K562 (cell line): ENCODE results near the gene NUFIP1. TPM values are rescaled to one million over a fixed set of nuclear protein-coding genes. Genes with fewer than 3 reads are reported as not detected.

ENCODE experiments used
- ATF6 ChIP-seq: sonication (generic); formaldehyde crosslinking; IDR thresholded peaks from 2 replicates; pipeline ENCODE4 v1.4.0; 2020; ENCODE audit warnings: mild to moderate bottlenecking, missing genetic modification reagents
- ETS2 ChIP-seq: IDR thresholded peaks from 2 replicates; pipeline ENCODE4 v1.6.1; 2016; ENCODE audit warnings: borderline replicate concordance, missing genetic modification characterization, mild to moderate bottlenecking, moderate library complexity, missing compliant biosample characterization; ENCODE audit not compliant: poor library complexity, severe bottlenecking
- FIP1L1 ChIP-seq: fragments of 200-400 bp; formaldehyde crosslinking; IDR thresholded peaks from 2 replicates; pipeline ENCODE4 v1.6.1; 2018; ENCODE audit warnings: mild to moderate bottlenecking, low read depth, low read length; ENCODE audit not compliant: poor library complexity, severe bottlenecking
- HNRNPL ChIP-seq: fragments of 200-400 bp; formaldehyde crosslinking; IDR thresholded peaks from 2 replicates; pipeline ENCODE4 v1.6.1; 2017; ENCODE audit warnings: low read depth, mild to moderate bottlenecking, low read length
- ILF3 ChIP-seq: fragments of 450-650 bp; IDR thresholded peaks from 2 replicates; pipeline ENCODE4 v1.6.1; 2018; ENCODE audit warnings: antibody characterized with exemption, mild to moderate bottlenecking, moderate library complexity, borderline replicate concordance
- JUNB ChIP-seq: fragments of 450-650 bp; formaldehyde crosslinking; conservative IDR thresholded peaks from 2 replicates; pipeline ENCODE4 v1.4.0; 2020; ENCODE audit warnings: mild to moderate bottlenecking
- MEIS2 ChIP-seq: fragments of 450-650 bp; IDR thresholded peaks from 2 replicates; pipeline ENCODE4 v1.6.1; 2014; ENCODE audit warnings: mild to moderate bottlenecking; ENCODE audit not compliant: partially characterized antibody
- SAFB ChIP-seq: fragments of 200-400 bp; formaldehyde crosslinking; IDR thresholded peaks from 2 replicates; pipeline ENCODE4 v1.6.1; 2017; ENCODE audit warnings: low read depth, low read length, borderline replicate concordance
- ZNF124 ChIP-seq: sonication (generic); formaldehyde crosslinking; IDR thresholded peaks from 2 replicates; pipeline ENCODE4 v1.8.1; 2022; ENCODE audit warnings: missing genetic modification reagents
- ZNF655 ChIP-seq: fragments of 250-450 bp; sonication (Bioruptor Pico); IDR thresholded peaks from 2 replicates; pipeline ENCODE4 v1.5.0; 2021
- polyA plus RNA-seq, 8 experiments: library from polyadenylated mRNA; depleted of rRNA in 4 of 8; stranded (reverse) in 5 of 8; unstranded in 3 of 8; fragments of >200 nt; fragmentation: Nextera tagmentation in 2 of 8; fragmentation: Illumina TruSeq in 1 of 8; extraction: Ambion mirVana in 2 of 8; extraction: Trizol in 1 of 8; gene quantifications; 2 replicates each; pipeline versions ENCODE4 v1.2.1 to v1.2.3, GENCODE V29; 2011 to 2014; ENCODE audit warnings: inconsistent platforms in 1 of 8, missing spikeins in 1 of 8
- total RNA-seq, 7 experiments: library from RNA; depleted of rRNA in 6 of 7; stranded (reverse); fragments of >200 nt in 6 of 7; fragmentation: Illumina TruSeq in 2 of 7; extraction: Trizol in 2 of 7; gene quantifications; 2 replicates each; pipeline versions ENCODE4 v1.2.1 to v1.2.3, GENCODE V29; 2011 to 2021; ENCODE audit warnings: low replicate concordance in 1 of 7

The NUFIP1 gene
- total and polyA plus RNA-seq, 9 of the 15 experiments (the other 6 are each of a cell fraction or from before 2014, with no cell fraction given): 2.6 to 9.7 (median 4.1) TPM

- TF ChIP-seq ZNF655 (CRISPR knock-in tag): no peak
- TF ChIP-seq JUNB: no peak
- TF ChIP-seq HNRNPL: no peak
- TF ChIP-seq ZNF124 (CRISPR knock-in tag): no peak
- no peak for TF ChIP-seq ILF3
- no peak for TF ChIP-seq SAFB
- no peak for TF ChIP-seq ETS2
- TF ChIP-seq FIP1L1: no peak
- no peak for TF ChIP-seq MEIS2
- TF ChIP-seq ATF6 (CRISPR knock-in tag): no peak
These were observed 19.5 kb downstream of the NUFIP1 start (continued) for GRCh38 chr13:44969551-44970484.
